GM10847 (cell line): ENCODE measurements around the gene KDM3A.

Source experiments
- POLR2A ChIP-seq: IDR thresholded peaks from 2 replicates; pipeline ENCODE4 v1.6.1; 2011; ENCODE audit not compliant: insufficient read length; ENCODE audit errors: extremely low read depth

The KDM3A gene

GRCh38 chr2:86453836-86454235, 12.7 kb downstream of the KDM3A start:
- no peak for TF ChIP-seq POLR2A

- no peak for TF ChIP-seq POLR2A
Measured at GRCh38 chr2:86454238-86454637, 13.1 kb downstream of the KDM3A start.

- no peak for TF ChIP-seq POLR2A
Measured at GRCh38 chr2:86455181-86455580, 14.0 kb downstream of the KDM3A start.

GRCh38 chr2:86461042-86461743, 20.0 kb downstream of the KDM3A start:
- no peak for TF ChIP-seq POLR2A

GRCh38 chr2:86464652-86465051, 23.5 kb downstream of the KDM3A start:
- no peak for TF ChIP-seq POLR2A

GRCh38 chr2:86466306-86466705, 25.1 kb downstream of the KDM3A start:
- TF ChIP-seq POLR2A = no peak

- TF ChIP-seq POLR2A = no peak
Measured at GRCh38 chr2:86468162-86469033, 27.2 kb downstream of the KDM3A start.

GRCh38 chr2:86470890-86471289, 29.7 kb downstream of the KDM3A start:
- TF ChIP-seq POLR2A = no peak

GRCh38 chr2:86471637-86472036, 30.5 kb downstream of the KDM3A start:
- TF ChIP-seq POLR2A = no peak

- TF ChIP-seq POLR2A = no peak
Measured at GRCh38 chr2:86476092-86476491, 34.9 kb downstream of the KDM3A start.

GRCh38 chr2:86476918-86477317, 35.7 kb downstream of the KDM3A start:
- no peak for TF ChIP-seq POLR2A

- TF ChIP-seq POLR2A = no peak
Measured at GRCh38 chr2:86477349-86477748, 36.2 kb downstream of the KDM3A start.

GRCh38 chr2:86480105-86480504, 38.9 kb downstream of the KDM3A start:
- no peak for TF ChIP-seq POLR2A

GRCh38 chr2:86482034-86482433, 40.9 kb downstream of the KDM3A start:
- no peak for TF ChIP-seq POLR2A

GRCh38 chr2:86484385-86484784, 43.2 kb downstream of the KDM3A start:
- TF ChIP-seq POLR2A = no peak

GRCh38 chr2:86485103-86485502, 43.9 kb downstream of the KDM3A start:
- TF ChIP-seq POLR2A = no peak
